GM12873 (cell line): ENCODE data around the gene COMMD9.

Source experiments
- TF ChIP-seq, protein P1 (sequence below): IDR thresholded peaks from 2 replicates; pipeline ENCODE4 v1.5.1; 2012; ENCODE audit warnings: low read depth, mild to moderate bottlenecking, moderate library complexity, low read length, control low read depth; ENCODE audit not compliant: insufficient read depth; ENCODE audit errors: missing control alignments

COMMD9 gene

DNA sequence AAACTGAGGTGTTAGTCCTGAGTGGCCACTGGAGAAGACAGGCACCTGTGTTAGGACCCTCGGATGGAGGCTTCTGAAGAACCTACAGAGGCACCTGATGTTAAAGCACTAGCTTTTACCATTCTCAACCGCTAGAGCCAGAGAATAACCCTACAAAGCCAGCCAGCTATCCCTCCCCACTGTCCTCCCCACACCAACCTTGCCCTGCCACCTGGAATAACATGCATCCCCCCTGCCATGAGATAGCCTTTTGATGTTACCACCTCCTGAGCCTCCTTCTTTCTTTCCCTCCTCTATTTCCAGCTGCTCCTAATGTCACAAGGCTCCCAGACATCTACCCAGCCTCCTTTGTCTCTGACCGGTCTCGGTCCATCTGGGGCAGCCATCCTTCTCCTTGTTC is 28.1 kb downstream of the COMMD9 start:
- TF ChIP-seq, protein P1, sequence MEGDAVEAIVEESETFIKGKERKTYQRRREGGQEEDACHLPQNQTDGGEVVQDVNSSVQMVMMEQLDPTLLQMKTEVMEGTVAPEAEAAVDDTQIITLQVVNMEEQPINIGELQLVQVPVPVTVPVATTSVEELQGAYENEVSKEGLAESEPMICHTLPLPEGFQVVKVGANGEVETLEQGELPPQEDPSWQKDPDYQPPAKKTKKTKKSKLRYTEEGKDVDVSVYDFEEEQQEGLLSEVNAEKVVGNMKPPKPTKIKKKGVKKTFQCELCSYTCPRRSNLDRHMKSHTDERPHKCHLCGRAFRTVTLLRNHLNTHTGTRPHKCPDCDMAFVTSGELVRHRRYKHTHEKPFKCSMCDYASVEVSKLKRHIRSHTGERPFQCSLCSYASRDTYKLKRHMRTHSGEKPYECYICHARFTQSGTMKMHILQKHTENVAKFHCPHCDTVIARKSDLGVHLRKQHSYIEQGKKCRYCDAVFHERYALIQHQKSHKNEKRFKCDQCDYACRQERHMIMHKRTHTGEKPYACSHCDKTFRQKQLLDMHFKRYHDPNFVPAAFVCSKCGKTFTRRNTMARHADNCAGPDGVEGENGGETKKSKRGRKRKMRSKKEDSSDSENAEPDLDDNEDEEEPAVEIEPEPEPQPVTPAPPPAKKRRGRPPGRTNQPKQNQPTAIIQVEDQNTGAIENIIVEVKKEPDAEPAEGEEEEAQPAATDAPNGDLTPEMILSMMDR: no peak

DNA sequence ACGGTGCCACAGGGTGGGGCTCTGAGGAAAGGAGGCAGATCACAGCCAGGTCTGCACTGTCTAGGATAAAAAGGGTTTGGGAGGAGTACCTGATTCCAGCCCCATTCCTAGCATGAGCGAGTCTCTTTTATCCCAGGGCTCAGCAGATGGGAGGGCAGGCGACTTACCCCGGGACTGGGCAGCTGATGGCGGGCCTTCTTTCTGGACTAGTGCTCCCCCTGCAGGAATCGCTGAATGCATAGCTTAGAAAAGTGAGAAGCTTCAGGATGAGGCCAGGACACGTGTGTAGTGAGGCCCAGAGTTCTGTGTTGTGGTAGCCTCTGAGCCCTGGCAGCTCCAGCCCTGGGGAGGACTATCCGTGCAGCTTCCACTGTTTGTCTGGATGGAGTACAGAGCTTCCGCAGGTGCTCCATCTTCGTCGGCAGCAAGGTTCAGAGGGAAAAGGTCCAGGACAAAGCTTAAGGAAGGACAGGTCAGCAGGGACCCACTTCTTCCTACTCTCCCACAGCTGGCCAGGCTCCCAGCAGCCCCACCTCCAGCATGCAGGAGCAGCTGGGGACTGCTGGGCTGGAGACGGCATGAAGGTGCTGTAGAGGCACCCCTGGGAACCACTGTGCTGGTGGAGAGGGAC is 30.4 kb downstream of the COMMD9 start:
- TF ChIP-seq, protein P1: peak; percentile 65

DNA sequence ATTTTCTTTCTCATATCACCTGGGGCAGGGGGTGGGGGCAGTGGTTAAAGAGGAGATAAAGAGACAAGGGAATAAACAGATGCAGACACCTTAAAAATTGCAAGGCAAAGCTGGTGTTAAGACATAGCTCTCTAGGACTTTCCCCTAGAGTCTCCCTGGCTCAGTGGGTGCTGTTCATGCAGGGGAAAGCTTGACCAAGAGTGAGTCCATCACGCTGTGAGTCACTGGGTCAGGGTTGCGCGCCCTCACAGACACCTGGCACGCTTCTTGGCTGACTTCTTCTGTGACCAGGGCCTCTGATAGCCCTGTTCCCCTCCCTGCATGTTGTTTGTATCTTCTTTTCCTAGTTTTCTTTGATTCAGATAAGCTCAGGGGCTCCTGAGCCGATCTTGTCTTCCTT is 31.9 kb downstream of the COMMD9 start:
- TF ChIP-seq, protein P1: no peak

DNA sequence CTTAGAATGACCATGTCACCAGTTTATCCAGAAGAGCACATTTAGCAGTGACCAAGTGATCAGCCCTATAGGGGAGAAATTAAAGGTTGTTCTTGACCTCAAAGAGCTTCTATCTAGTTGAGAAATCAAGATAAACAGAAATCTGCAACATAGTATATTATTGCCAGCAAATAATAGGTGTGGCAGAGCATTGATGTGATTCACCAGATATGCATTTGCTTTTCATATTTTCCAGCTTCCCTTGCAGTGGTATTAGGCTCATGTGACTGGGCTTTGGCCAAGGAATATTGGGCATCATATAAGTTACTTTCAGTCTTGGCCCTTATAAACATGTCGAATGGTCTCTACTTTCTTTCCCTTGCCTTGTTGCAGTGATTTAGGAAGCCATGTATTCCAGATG is 34.5 kb downstream of the COMMD9 start:
- TF ChIP-seq, protein P1: no peak

DNA sequence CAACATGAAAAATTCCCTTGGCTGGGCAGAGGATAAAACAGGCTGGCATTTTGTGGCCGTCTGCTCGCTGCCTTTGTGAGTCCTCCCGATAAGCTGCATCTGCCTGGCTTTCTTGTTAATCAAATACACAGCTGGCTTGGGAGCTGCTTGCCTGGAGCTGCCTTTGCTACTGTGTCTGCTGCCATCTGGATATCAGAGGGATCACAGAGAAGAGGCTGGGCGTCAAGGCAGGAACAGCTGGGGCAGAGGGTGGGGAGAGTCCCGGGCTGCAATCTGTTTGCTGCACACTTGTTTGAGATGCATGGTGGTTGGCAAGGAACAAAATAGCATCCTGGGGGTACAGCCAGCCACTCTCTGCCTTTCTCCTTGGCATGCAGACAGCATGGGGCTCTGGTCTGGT is 36.0 kb downstream of the COMMD9 start:
- TF ChIP-seq, protein P1: no peak

DNA sequence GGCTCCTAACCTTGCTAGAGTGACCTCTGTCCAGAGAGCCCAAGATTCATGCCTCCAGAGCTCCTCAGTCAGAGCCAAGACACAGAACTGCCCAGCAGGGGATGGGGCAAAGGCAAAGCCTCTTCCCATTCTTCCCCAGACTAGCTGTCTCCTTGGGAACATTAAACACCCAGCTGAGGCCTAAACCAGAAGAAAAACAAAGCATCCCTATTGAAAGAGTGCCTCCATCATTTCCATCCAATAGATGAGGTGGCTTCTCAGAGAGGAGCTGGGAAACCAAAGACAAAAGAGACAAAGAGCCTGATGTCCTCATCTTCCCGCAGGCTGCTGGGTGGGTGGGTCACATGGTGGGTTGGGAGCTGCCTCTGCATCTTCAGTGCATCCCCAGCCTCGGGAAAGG is 37.4 kb downstream of the COMMD9 start:
- TF ChIP-seq, protein P1: no peak

DNA sequence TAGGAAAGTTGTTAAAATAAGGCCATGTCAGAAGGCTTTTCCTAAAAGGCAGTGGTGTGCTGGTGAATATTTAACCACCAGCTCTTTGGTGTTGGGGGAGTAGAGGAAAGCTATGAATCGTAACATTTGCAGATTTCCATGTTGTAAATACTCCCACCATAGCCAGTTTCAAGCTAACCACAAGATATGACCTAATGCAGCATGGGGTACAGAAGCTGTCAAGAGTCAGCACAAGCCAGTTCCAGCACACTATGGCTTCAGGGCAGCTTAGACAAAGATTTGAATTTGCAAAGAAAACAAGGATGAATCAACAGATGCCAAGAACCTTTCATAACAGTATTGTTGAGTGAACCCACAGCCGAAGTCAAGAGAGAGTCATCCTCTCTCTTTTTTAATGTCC is 40.0 kb downstream of the COMMD9 start:
- TF ChIP-seq, protein P1: no peak
